ENCODE data around the gene HNRNPM. TPM values are rescaled to one million over a fixed set of nuclear protein-coding genes. Genes with fewer than 3 reads are reported as not detected.

The HNRNPM gene
- total RNA-seq, 2 experiments from 2014 or later = 90.0 to 280 TPM

DNA sequence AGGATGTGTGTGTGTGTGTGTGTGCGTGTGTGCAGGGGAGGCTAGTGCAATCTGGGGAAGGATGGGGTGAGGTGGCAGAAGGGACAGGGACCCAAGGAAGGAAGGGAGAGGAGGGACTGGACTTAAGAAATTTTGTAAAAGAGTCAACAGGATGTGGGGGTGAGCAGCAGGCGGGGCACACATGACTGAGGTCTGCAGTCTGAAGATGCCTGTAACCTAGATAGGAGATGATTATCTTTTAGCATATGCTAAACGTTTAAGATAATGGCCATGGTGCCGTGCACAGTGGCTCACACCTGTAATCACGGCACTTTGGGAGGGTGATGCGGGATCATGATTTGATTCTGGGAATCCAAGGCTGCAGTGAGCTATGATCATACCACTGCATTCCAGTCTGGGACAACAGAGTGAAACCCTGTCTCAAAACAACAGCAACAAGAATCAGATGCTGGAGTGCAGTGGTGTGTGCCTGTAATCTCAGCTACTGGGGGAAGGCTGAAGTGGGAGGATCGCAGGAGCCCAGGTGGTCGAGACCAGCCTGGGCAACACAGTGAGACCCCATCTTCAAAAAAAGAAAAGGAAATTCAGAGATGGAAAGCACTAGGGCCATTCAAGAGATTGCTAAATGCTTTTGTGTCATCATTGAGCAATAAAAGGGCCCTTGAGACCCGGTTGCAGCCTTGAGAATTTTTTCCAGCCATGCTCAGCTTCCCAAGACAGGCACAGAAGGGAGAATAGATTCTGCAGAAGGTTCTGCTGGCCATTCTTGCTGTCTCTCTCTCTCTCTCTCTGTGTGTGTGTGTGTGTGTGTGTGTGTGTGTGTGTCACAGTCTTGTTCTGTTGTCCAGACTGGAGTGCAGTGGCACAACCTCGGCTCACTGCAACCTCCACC lies 73.0 kb downstream of the HNRNPM start:
- peaks cover 21% of the 10 kb centered on the region for H3K4me1 ChIP-seq (ENCODE audit: insufficient read depth, low read length, poor library complexity, severe bottlenecking)
- ChIA-PET CTCF (ENCODE audit: unreplicated experiment) (no interaction called here), POLR2A (interaction anchor here (0.6 kb wide), 1 partner anchor 39 kb away, joined by 5 read pairs; no protein-coding TSS in a partner anchor)
- H3K4me3 ChIP-seq (ENCODE audit: low read depth, low read length, poor library complexity, severe bottlenecking) = no peak overlapping the region
- no TSS peak for BruUV-seq (replicated peaks)
- H3K79me2 ChIP-seq (ENCODE audit: insufficient read depth, low read depth, low read length) = no peaks in the 10 kb centered on the region; the same call in 1 of the 2 replicates
- intact Hi-C loops (cut with micrococcal nuclease; ENCODE audit: unreplicated experiment) = no loop called here
- no peaks in the 10 kb centered on the region for H4K20me1 ChIP-seq (ENCODE audit: insufficient read depth, low read length)
- TF ChIP-seq, protein P1, sequence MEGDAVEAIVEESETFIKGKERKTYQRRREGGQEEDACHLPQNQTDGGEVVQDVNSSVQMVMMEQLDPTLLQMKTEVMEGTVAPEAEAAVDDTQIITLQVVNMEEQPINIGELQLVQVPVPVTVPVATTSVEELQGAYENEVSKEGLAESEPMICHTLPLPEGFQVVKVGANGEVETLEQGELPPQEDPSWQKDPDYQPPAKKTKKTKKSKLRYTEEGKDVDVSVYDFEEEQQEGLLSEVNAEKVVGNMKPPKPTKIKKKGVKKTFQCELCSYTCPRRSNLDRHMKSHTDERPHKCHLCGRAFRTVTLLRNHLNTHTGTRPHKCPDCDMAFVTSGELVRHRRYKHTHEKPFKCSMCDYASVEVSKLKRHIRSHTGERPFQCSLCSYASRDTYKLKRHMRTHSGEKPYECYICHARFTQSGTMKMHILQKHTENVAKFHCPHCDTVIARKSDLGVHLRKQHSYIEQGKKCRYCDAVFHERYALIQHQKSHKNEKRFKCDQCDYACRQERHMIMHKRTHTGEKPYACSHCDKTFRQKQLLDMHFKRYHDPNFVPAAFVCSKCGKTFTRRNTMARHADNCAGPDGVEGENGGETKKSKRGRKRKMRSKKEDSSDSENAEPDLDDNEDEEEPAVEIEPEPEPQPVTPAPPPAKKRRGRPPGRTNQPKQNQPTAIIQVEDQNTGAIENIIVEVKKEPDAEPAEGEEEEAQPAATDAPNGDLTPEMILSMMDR (conservative IDR thresholded peaks at IDR 0.05; ENCODE audit: low read length) = no peak
- TF ChIP-seq EZH2phosphoT487 (IDR thresholded peaks at IDR 0.05; ENCODE audit: borderline replicate concordance, low read depth, low read length) = no peak
- DNase-seq (ENCODE audit: low spot score) = peak; percentile 52
- H3K27ac ChIP-seq (ENCODE audit: low read depth, low read length, poor library complexity, severe bottlenecking) = no peak overlapping the region
- H3K4me2 ChIP-seq (ENCODE audit: low read length) = no peak overlapping the region; the same call in 1 of the 2 replicates
- no peaks in the 10 kb centered on the region for H3K9me2 ChIP-seq (ENCODE audit: insufficient read depth, low read length)
- no peaks in the 10 kb centered on the region for H3K36me3 ChIP-seq (ENCODE audit: insufficient read depth, low read length)
- H3K9me3 ChIP-seq (ENCODE audit: low read length) = no peaks in the 10 kb centered on the region
- 0 out of 2 replicates have a peak overlapping the region, but pooled peaks have one; percentile 8 for H2AFZ ChIP-seq (ENCODE audit: low read length)

- TF ChIP-seq, protein P1 (conservative IDR thresholded peaks at IDR 0.05; ENCODE audit: low read length) = no peak
- no peak for TF ChIP-seq EZH2phosphoT487 (IDR thresholded peaks at IDR 0.05; ENCODE audit: borderline replicate concordance, low read depth, low read length)
- H3K27ac ChIP-seq (ENCODE audit: low read depth, low read length, poor library complexity, severe bottlenecking) = no peak overlapping the region
- peaks cover 15% of the 10 kb centered on the region for H3K4me1 ChIP-seq (ENCODE audit: insufficient read depth, low read length, poor library complexity, severe bottlenecking)
- intact Hi-C loops (cut with micrococcal nuclease; ENCODE audit: unreplicated experiment) = no loop called here
- no peaks in the 10 kb centered on the region for H3K79me2 ChIP-seq (ENCODE audit: insufficient read depth, low read depth, low read length)
- BruUV-seq (replicated peaks) = no TSS peak
- no peak overlapping the region for H3K4me2 ChIP-seq (ENCODE audit: low read length)
- ChIA-PET CTCF (ENCODE audit: unreplicated experiment) (no interaction called here), POLR2A (no interaction called here)
- no peak overlapping the region for H2AFZ ChIP-seq (ENCODE audit: low read length)
- H4K20me1 ChIP-seq (ENCODE audit: insufficient read depth, low read length) = no peaks in the 10 kb centered on the region
- H3K36me3 ChIP-seq (ENCODE audit: insufficient read depth, low read length) = no peaks in the 10 kb centered on the region
- no peaks in the 10 kb centered on the region for H3K9me3 ChIP-seq (ENCODE audit: low read length)
- DNase-seq (ENCODE audit: low spot score) = no peak
- H3K4me3 ChIP-seq (ENCODE audit: low read depth, low read length, poor library complexity, severe bottlenecking) = no peak overlapping the region
- H3K9me2 ChIP-seq (ENCODE audit: insufficient read depth, low read length) = no peaks in the 10 kb centered on the region
Observed at GRCh38 chr19:8518536-8518935, 73.8 kb downstream of the HNRNPM start.

DNA sequence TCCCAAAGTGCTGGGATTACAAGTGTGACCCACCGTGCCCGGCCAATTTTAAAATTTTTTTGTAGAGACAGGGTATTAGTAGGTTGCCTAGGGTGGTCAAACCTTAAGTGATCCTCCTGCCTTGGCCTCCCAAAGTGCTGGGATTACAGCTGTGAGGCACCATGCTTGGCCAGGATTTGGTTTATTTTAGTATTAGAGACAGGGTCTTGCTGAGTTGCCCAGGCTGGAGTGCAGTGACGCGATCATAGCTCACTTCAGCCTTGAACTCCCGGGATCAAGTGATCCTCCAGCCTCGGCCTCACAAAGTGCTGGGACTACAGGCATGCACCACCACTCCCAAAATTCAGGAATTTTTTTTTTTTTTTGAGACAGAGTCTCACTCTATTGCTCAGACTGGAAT lies 74.6 kb downstream of the HNRNPM start:
- H3K4me3 ChIP-seq (ENCODE audit: low read depth, low read length, poor library complexity, severe bottlenecking) = no peak overlapping the region
- TF ChIP-seq, protein P1 (conservative IDR thresholded peaks at IDR 0.05; ENCODE audit: low read length) = no peak
- TF ChIP-seq EZH2phosphoT487 (IDR thresholded peaks at IDR 0.05; ENCODE audit: borderline replicate concordance, low read depth, low read length) = no peak
- peaks cover 13% of the 10 kb centered on the region for H3K4me1 ChIP-seq (ENCODE audit: insufficient read depth, low read length, poor library complexity, severe bottlenecking)
- H3K36me3 ChIP-seq (ENCODE audit: insufficient read depth, low read length) = no peaks in the 10 kb centered on the region
- ChIA-PET POLR2A (no interaction called here), CTCF (ENCODE audit: unreplicated experiment) (no interaction called here)
- no peak overlapping the region for H2AFZ ChIP-seq (ENCODE audit: low read length)
- H3K4me2 ChIP-seq (ENCODE audit: low read length) = no peak overlapping the region
- H3K9me3 ChIP-seq (ENCODE audit: low read length) = no peaks in the 10 kb centered on the region
- no peak overlapping the region for H3K27ac ChIP-seq (ENCODE audit: low read depth, low read length, poor library complexity, severe bottlenecking)
- H3K79me2 ChIP-seq (ENCODE audit: insufficient read depth, low read depth, low read length) = no peaks in the 10 kb centered on the region
- DNase-seq (ENCODE audit: low spot score) = no peak
- intact Hi-C loops (cut with micrococcal nuclease; ENCODE audit: unreplicated experiment) = no loop called here
- no peaks in the 10 kb centered on the region for H3K9me2 ChIP-seq (ENCODE audit: insufficient read depth, low read length)
- no peaks in the 10 kb centered on the region for H4K20me1 ChIP-seq (ENCODE audit: insufficient read depth, low read length)
- no TSS peak for BruUV-seq (replicated peaks)
